ENCODE measurements around the gene PRM3. TPM values are rescaled to one million over a fixed set of nuclear protein-coding genes. Genes with fewer than 3 reads are reported as not detected.

Gene PRM3
- total and polyA plus RNA-seq, 2 experiments from 2014 or later, result not detected

- in situ Hi-C loops (cut with MboI), result no loop called here
- DNase-seq, result no peak
Observed at GRCh38 chr16:11306997-11307638, 33.7 kb upstream of the PRM3 start.

GRCh38 chr16:11306381-11306780 is 33.0 kb upstream of the PRM3 start:
- in situ Hi-C loops (cut with MboI), result no loop called here
- 91 to 93% methylated on average over 8 of the region's 8 CpGs for WGBS, 2 experiments (ENCODE audit: low coverage in 1 of 2, low lambda C conversion rate in 2 of 2, missing lambda C conversion rate in 2 of 2)
- no peaks in the 10 kb centered on the region for H3F3A ChIP-seq (ENCODE audit: insufficient read depth)

More at GRCh38 chr16:11306997-11307638, 33.7 kb upstream of the PRM3 start:
- H3K79me2 ChIP-seq (ENCODE audit: insufficient read depth), result no peaks in the 10 kb centered on the region
- H3K4me3 ChIP-seq, result no peak overlapping the region
- H2AFZ ChIP-seq, result no peak overlapping the region
- H3K9ac ChIP-seq, result no peak overlapping the region
- 65 to 69% methylated on average over 7 of the region's 7 CpGs for WGBS, 2 experiments (ENCODE audit: low coverage in 1 of 2, low lambda C conversion rate in 2 of 2, missing lambda C conversion rate in 2 of 2)
- no peaks in the 10 kb centered on the region for H3K27me3 ChIP-seq (replicated peaks; ENCODE audit: insufficient read depth)
- no peaks in the 10 kb centered on the region for H3K9me3 ChIP-seq (ENCODE audit: low read depth)
- H3K36me3 ChIP-seq (ENCODE audit: low read depth), result no peaks in the 10 kb centered on the region
- no peak overlapping the region for H3K4me2 ChIP-seq (ENCODE audit: unreplicated experiment)
- H3K4me1 ChIP-seq (ENCODE audit: insufficient read depth), result peaks cover 4% of the 10 kb centered on the region
- TF ChIP-seq EZH2phosphoT487 (IDR thresholded peaks at IDR 0.05; ENCODE audit: insufficient read depth, low read depth) (no peak), EZH2 (IDR thresholded peaks at IDR 0.05; ENCODE audit: insufficient read depth, poor library complexity, severe bottlenecking) (no peak)
- H3K9me2 ChIP-seq (ENCODE audit: insufficient read depth), result no peaks in the 10 kb centered on the region
- no peak overlapping the region for H3K27ac ChIP-seq
- H4K20me1 ChIP-seq (ENCODE audit: insufficient read depth), result no peaks in the 10 kb centered on the region
- H3F3A ChIP-seq (ENCODE audit: insufficient read depth), result no peaks in the 10 kb centered on the region

GRCh38 chr16:11303405-11304138 is 30.1 kb upstream of the PRM3 start:
- no peak for DNase-seq
- no peak overlapping the region for H3K4me2 ChIP-seq (ENCODE audit: unreplicated experiment)
- H3F3A ChIP-seq (ENCODE audit: insufficient read depth), result no peaks in the 10 kb centered on the region
- H3K27ac ChIP-seq, result no peak overlapping the region
- TF ChIP-seq EZH2phosphoT487 (IDR thresholded peaks at IDR 0.05; ENCODE audit: insufficient read depth, low read depth), result no peak
- no peak for TF ChIP-seq EZH2 (IDR thresholded peaks at IDR 0.05; ENCODE audit: insufficient read depth, poor library complexity, severe bottlenecking)
- H4K20me1 ChIP-seq (ENCODE audit: insufficient read depth), result no peaks in the 10 kb centered on the region
- no peaks in the 10 kb centered on the region for H3K79me2 ChIP-seq (ENCODE audit: insufficient read depth)
- H3K9me2 ChIP-seq (ENCODE audit: insufficient read depth), result no peaks in the 10 kb centered on the region
- no peaks in the 10 kb centered on the region for H3K36me3 ChIP-seq (ENCODE audit: low read depth)
- in situ Hi-C loops (cut with MboI), result no loop called here
- no peaks in the 10 kb centered on the region for H3K27me3 ChIP-seq (replicated peaks; ENCODE audit: insufficient read depth)
- H2AFZ ChIP-seq, result no peak overlapping the region
- WGBS, 2 experiments (ENCODE audit: low coverage in 1 of 2, low lambda C conversion rate in 2 of 2, missing lambda C conversion rate in 2 of 2), result 73 to 77% methylated on average over 17 to 18 of the region's 18 CpGs
- H3K9me3 ChIP-seq (ENCODE audit: low read depth), result no peaks in the 10 kb centered on the region
- H3K9ac ChIP-seq, result no peak overlapping the region
- no peak overlapping the region for H3K4me3 ChIP-seq
- no peaks in the 10 kb centered on the region for H3K4me1 ChIP-seq (ENCODE audit: insufficient read depth)

More at GRCh38 chr16:11306381-11306780, 33.0 kb upstream of the PRM3 start:
- TF ChIP-seq EZH2 (IDR thresholded peaks at IDR 0.05; ENCODE audit: insufficient read depth, poor library complexity, severe bottlenecking) (no peak), EZH2phosphoT487 (IDR thresholded peaks at IDR 0.05; ENCODE audit: insufficient read depth, low read depth) (no peak)
- no peak overlapping the region for H2AFZ ChIP-seq
- H3K79me2 ChIP-seq (ENCODE audit: insufficient read depth), result no peaks in the 10 kb centered on the region
- H3K36me3 ChIP-seq (ENCODE audit: low read depth), result no peaks in the 10 kb centered on the region
- H3K4me1 ChIP-seq (ENCODE audit: insufficient read depth), result no peaks in the 10 kb centered on the region
- no peak for DNase-seq
- no peaks in the 10 kb centered on the region for H3K9me3 ChIP-seq (ENCODE audit: low read depth)
- H3K4me2 ChIP-seq (ENCODE audit: unreplicated experiment), result no peak overlapping the region
- no peak overlapping the region for H3K9ac ChIP-seq
- H3K27me3 ChIP-seq (replicated peaks; ENCODE audit: insufficient read depth), result no peaks in the 10 kb centered on the region
- H4K20me1 ChIP-seq (ENCODE audit: insufficient read depth), result no peaks in the 10 kb centered on the region
- no peak overlapping the region for H3K4me3 ChIP-seq
- H3K27ac ChIP-seq, result no peak overlapping the region
- H3K9me2 ChIP-seq (ENCODE audit: insufficient read depth), result no peaks in the 10 kb centered on the region

DNA sequence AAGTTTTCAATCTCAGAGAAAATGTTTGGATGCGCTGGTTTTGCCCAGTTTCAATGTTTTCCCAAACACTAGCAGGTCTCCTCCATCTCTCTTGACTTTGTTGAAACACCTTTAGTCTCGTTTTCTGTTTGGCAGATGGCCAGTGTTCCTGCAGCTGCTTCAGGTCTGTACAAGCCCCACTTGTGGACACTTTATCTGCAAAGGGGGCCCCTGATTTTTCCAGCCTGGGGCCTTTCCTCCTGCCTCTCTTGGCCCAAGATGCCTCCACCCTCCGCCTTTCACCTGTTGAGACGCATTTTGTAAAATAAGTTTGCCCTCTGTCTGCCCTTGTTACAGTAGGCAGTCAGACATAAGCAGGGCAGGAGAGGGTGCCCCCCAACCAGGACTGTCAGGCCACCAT is 29.5 kb upstream of the PRM3 start:
- in situ Hi-C loops (cut with MboI), result no loop called here
- no peak for DNase-seq
- 0 out of 2 replicates have a peak, but pooled peaks cover 4% of the 10 kb centered on the region for H3F3A ChIP-seq (ENCODE audit: insufficient read depth)
- no peaks in the 10 kb centered on the region for H3K4me1 ChIP-seq (ENCODE audit: insufficient read depth)
- H3K27me3 ChIP-seq (replicated peaks; ENCODE audit: insufficient read depth), result no peaks in the 10 kb centered on the region
- H3K4me3 ChIP-seq, result no peak overlapping the region
- no peaks in the 10 kb centered on the region for H3K9me3 ChIP-seq (ENCODE audit: low read depth)
- no peak overlapping the region for H2AFZ ChIP-seq
- H3K79me2 ChIP-seq (ENCODE audit: insufficient read depth), result no peaks in the 10 kb centered on the region
- H3K9me2 ChIP-seq (ENCODE audit: insufficient read depth), result no peaks in the 10 kb centered on the region
- 56 to 64% methylated on average over 4 of the region's 4 CpGs for WGBS, 2 experiments (ENCODE audit: low coverage in 1 of 2, low lambda C conversion rate in 2 of 2, missing lambda C conversion rate in 2 of 2)
- H3K4me2 ChIP-seq (ENCODE audit: unreplicated experiment), result no peak overlapping the region
- H3K9ac ChIP-seq, result no peak overlapping the region
- H4K20me1 ChIP-seq (ENCODE audit: insufficient read depth), result no peaks in the 10 kb centered on the region
- no peak for TF ChIP-seq EZH2phosphoT487 (IDR thresholded peaks at IDR 0.05; ENCODE audit: insufficient read depth, low read depth)
- TF ChIP-seq EZH2 (IDR thresholded peaks at IDR 0.05; ENCODE audit: insufficient read depth, poor library complexity, severe bottlenecking), result no peak
- H3K27ac ChIP-seq, result no peak overlapping the region
- no peaks in the 10 kb centered on the region for H3K36me3 ChIP-seq (ENCODE audit: low read depth)

All from GM23248 (cell line).